ENCODE results near the gene NPW. TPM values are rescaled to one million over a fixed set of nuclear protein-coding genes. Genes with fewer than 3 reads are reported as not detected.

NPW gene
- total and polyA plus RNA-seq, 2 of the 8 experiments (the other 6 are each of a cell fraction or from before 2014, with no cell fraction given): 4.0 to 10.3 TPM

DNA sequence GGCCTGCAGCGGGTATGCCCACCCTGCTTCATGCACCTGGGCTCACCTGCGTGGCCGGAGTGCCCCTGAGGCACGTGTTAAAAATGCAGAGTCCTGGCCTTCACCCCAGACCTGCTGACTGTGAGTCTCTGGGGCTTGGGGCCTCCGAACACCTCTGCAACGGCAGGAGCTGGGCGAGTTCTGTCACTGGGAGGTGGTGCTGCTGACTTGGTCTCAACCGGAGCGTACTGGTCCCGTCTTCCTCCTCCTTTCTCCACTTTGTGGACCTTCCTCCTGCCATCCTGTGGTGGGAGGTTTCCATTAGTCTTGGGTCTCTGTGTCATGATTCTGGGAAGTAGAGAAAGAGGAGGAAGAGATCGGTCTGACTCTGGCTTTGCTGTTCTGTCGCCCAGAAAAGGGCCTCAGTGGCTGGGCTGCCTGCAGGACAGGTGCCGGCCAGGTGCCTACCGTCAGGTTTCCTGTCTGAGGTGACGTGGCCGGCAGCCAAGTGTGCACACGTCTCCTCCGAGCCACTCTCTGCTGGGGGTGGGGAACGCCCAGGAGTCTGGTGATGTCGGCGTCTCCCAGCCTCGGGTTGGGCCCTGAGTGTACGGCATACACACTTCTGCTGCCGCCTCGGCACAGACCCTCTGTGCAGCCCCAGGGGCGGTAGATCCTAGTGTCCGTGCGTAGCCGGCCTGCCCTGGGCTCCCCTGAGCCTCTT lies 35.1 kb downstream of the NPW start:
- Histone ChIP-seq H3K14ac (ENCODE audit: insufficient read length) (no peak overlapping the region), H3K23me2 (ENCODE audit: low read depth, low read length) (no peaks in the 10 kb centered on the region), H2BK5ac (ENCODE audit: low read depth, low read length) (no peak overlapping the region), H3K27me3 (replicated peaks in 1 of 4; ENCODE audit: control insufficient read depth in 3 of 4, extremely low read depth in 1 of 4, insufficient read depth in 3 of 4, low read length in 3 of 4) (no peaks in the 10 kb centered on the region), H3K18ac (ENCODE audit: extremely low read depth, low read length) (no peak overlapping the region), H3K4me3 (ENCODE audit: extremely low read depth in 1 of 4, insufficient read depth in 2 of 4, low read depth in 3 of 4, low read length in 4 of 4) (no peak overlapping the region), H4K20me1 (replicated peaks in 1 of 2; ENCODE audit: control insufficient read depth in 1 of 2, insufficient read depth in 2 of 2, low read length in 2 of 2) (peaks cover 2 to 8% of the 10 kb centered on the region in 2 experiments), H3K23ac (ENCODE audit: insufficient read length) (no peak overlapping the region), H3K9ac (replicated peaks in 1 of 4; ENCODE audit: extremely low read depth in 1 of 4, low read depth in 3 of 4, low read length in 3 of 4) (no peak overlapping the region), H3K79me2 (ENCODE audit: control insufficient read depth in 1 of 2, insufficient read depth in 2 of 2, low read length in 2 of 2) (no peaks in the 10 kb centered on the region), H2AK5ac (ENCODE audit: low read depth, low read length) (no peak overlapping the region), H4K8ac (ENCODE audit: extremely low read depth, insufficient read depth, low read length) (no peak overlapping the region), H4K5ac (ENCODE audit: insufficient read length, low read depth, low read length) (no peak overlapping the region), H2BK15ac (ENCODE audit: low read length) (no peak overlapping the region), H3K9me3 (ENCODE audit: insufficient read depth in 2 of 2, low read depth in 1 of 2, low read length in 1 of 2) (no peaks in the 10 kb centered on the region), H4K91ac (replicated peaks; ENCODE audit: insufficient read length, low read length) (no peak overlapping the region), H2BK12ac (ENCODE audit: low read depth, low read length) (no peak overlapping the region), H3K56ac (replicated peaks; ENCODE audit: insufficient read length, low read depth, low read length) (no peak overlapping the region), H3K4me2 (ENCODE audit: insufficient read depth in 1 of 2, low read depth in 2 of 2, low read length in 2 of 2) (no peak overlapping the region), H3K79me1 (ENCODE audit: low read depth, low read length) (0 out of 2 replicates have a peak, but pooled peaks cover 2% of the 10 kb centered on the region), H3K27ac (ENCODE audit: low read depth, low read length) (no peak overlapping the region), H3K36me3 (ENCODE audit: control insufficient read depth in 2 of 4, insufficient read depth in 4 of 4, low read length in 3 of 4) (peaks cover 0 to 5% (median 4%) of the 10 kb centered on the region in 4 experiments; a peak in 3 of 8 replicates), H3K4ac (replicated peaks; ENCODE audit: insufficient read length, low read depth, low read length) (no peak overlapping the region), H3K4me1 (replicated peaks in 1 of 4; ENCODE audit: control insufficient read depth in 3 of 4, insufficient read depth in 4 of 4, low read length in 3 of 4) (no peaks in the 10 kb centered on the region), H2AFZ (ENCODE audit: low read length) (no peak overlapping the region), H2BK120ac (replicated peaks; ENCODE audit: low read depth, low read length) (no peak overlapping the region), H2BK20ac (ENCODE audit: low read length) (no peak overlapping the region)
- no peak for DNase-seq (ENCODE audit: low read depth in 1 of 2, low spot score in 2 of 2)
- WGBS, 2 experiments (ENCODE audit: extremely low coverage in 1 of 2, insufficient coverage in 1 of 2, insufficient read length in 1 of 2, insufficient replicate concordance in 2 of 2, low coverage in 1 of 2, low lambda C conversion rate in 2 of 2, missing lambda C conversion rate in 1 of 2): 93% methylated on average over 24 of the region's 29 CpGs; no CpG with 5 or more reads in 1 of the 2 experiments
- ChIA-PET POLR2A (ENCODE audit: partially characterized antibody) (interaction anchor here (2.0 kb wide), 1 partner anchor 54 kb away, joined by 5 read pairs; no protein-coding TSS in a partner anchor), CTCF (ENCODE audit: partially characterized antibody) (interaction anchor here (1.2 to 2.3 kb wide), 3 partner anchors 10 to 85 kb away, joined by 4 to 6 read pairs (median 5); no protein-coding TSS in a partner anchor)
- FAIRE-seq: no peak
- TF ChIP-seq RXRA (IDR thresholded peaks at IDR 0.05; ENCODE audit: insufficient read depth, low read depth, low read length): no peak
- no peak for TF ChIP-seq EP300 (IDR thresholded peaks at IDR 0.05; ENCODE audit: borderline replicate concordance in 1 of 2, low read depth in 2 of 2, low read length in 2 of 2)
- no peak for TF ChIP-seq CBX8 (IDR thresholded peaks at IDR 0.05; ENCODE audit: borderline replicate concordance, low read depth, low read length)
- no peak for TF ChIP-seq TBP (IDR thresholded peaks at IDR 0.05; ENCODE audit: low read depth, low read length)
- no peak for TF ChIP-seq TAF7 (optimal IDR thresholded peaks at IDR 0.05; ENCODE audit: borderline replicate concordance, low read depth, low read length)
- TF ChIP-seq CHD1 (IDR thresholded peaks at IDR 0.05; ENCODE audit: low read depth, low read length): no peak
- no peak for TF ChIP-seq HDAC6 (IDR thresholded peaks at IDR 0.05; ENCODE audit: low read depth, low read length)
- TF ChIP-seq, protein P1, sequence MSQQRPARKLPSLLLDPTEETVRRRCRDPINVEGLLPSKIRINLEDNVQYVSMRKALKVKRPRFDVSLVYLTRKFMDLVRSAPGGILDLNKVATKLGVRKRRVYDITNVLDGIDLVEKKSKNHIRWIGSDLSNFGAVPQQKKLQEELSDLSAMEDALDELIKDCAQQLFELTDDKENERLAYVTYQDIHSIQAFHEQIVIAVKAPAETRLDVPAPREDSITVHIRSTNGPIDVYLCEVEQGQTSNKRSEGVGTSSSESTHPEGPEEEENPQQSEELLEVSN (IDR thresholded peaks at IDR 0.05): no peak
- TF ChIP-seq GABPA (IDR thresholded peaks at IDR 0.05; ENCODE audit: borderline replicate concordance, insufficient read depth, low read length): no peak
- no peak for TF ChIP-seq HDAC2 (IDR thresholded peaks at IDR 0.05; ENCODE audit: borderline replicate concordance in 1 of 2, low read depth in 2 of 2, low read length in 2 of 2)
- TF ChIP-seq POU5F1 (IDR thresholded peaks at IDR 0.05; ENCODE audit: low read depth, low read length): no peak
